IPS DF 4.7 (cell line): ENCODE data around the gene HEMK1.

Experiments used
- DNase-seq: peaks from one replicate; pipeline ENCODE4 v3.0.0-alpha.2; 2013; ENCODE audit warnings: low spot score; ENCODE audit errors: extremely low read depth

Gene HEMK1

GRCh38 chr3:50542177-50543034 lies 26.9 kb upstream of the HEMK1 start:
- peak; percentile 71 for DNase-seq

- no peak for DNase-seq
Observed at GRCh38 chr3:50545781-50546180, 23.5 kb upstream of the HEMK1 start.

- DNase-seq, result no peak
Observed at GRCh38 chr3:50549226-50549625, 20.1 kb upstream of the HEMK1 start.

- no peak for DNase-seq
Observed at GRCh38 chr3:50550079-50550736, 19.1 kb upstream of the HEMK1 start.

GRCh38 chr3:50551054-50551659 lies 18.2 kb upstream of the HEMK1 start:
- DNase-seq, result no peak

GRCh38 chr3:50551681-50552435 lies 17.5 kb upstream of the HEMK1 start:
- DNase-seq, result no peak

- DNase-seq, result no peak
Observed at GRCh38 chr3:50552598-50552997, 16.7 kb upstream of the HEMK1 start.

GRCh38 chr3:50554553-50554952 lies 14.8 kb upstream of the HEMK1 start:
- DNase-seq, result no peak

GRCh38 chr3:50557106-50557505 lies 12.2 kb upstream of the HEMK1 start:
- DNase-seq, result no peak

- no peak for DNase-seq
Observed at GRCh38 chr3:50557915-50558314, 11.4 kb upstream of the HEMK1 start.

GRCh38 chr3:50559702-50560101 lies 9.6 kb upstream of the HEMK1 start:
- no peak for DNase-seq

- no peak for DNase-seq
Observed at GRCh38 chr3:50562861-50563260, 6.5 kb upstream of the HEMK1 start.

GRCh38 chr3:50563867-50564266 lies 5.5 kb upstream of the HEMK1 start:
- DNase-seq, result no peak

- no peak for DNase-seq
Observed at GRCh38 chr3:50564321-50564720, 5.0 kb upstream of the HEMK1 start.

- no peak for DNase-seq
Observed at GRCh38 chr3:50567011-50567385, 2.3 kb upstream of the HEMK1 start.

GRCh38 chr3:50567386-50568167 lies 1.7 kb upstream of the HEMK1 start, which contains the start of gene C3orf18:
Gene C3orf18, minus strand, starts transcription at chr3:50567747. Its CDS starts 2,048 bp downstream, at chr3:50565699.
- DNase-seq, result peak; percentile 78

- no peak for DNase-seq
Observed at GRCh38 chr3:50570508-50571279, 1.4 kb downstream of the HEMK1 start.

- no peak for DNase-seq
Observed at GRCh38 chr3:50571486-50571885, 2.2 kb downstream of the HEMK1 start.

GRCh38 chr3:50572158-50572557 lies 2.8 kb downstream of the HEMK1 start:
- DNase-seq, result no peak

GRCh38 chr3:50572801-50573371 lies 3.6 kb downstream of the HEMK1 start:
- no peak for DNase-seq
